Measurements from ENCODE around the gene NPIPB4. TPM values are rescaled to one million over a fixed set of nuclear protein-coding genes. Genes with fewer than 3 reads are reported as not detected.
"Not testable (repeated sequence)": the region's sequence is repeated elsewhere in the genome, so short reads cannot be mapped to it uniquely, and the experiment has no call there.

The NPIPB4 gene
- total and polyA plus RNA-seq, 2 experiments from 2014 or later = 49.2 to 77.6 TPM

- not testable (repeated sequence) for H3K27me3 ChIP-seq (ENCODE audit: insufficient read depth); ATAC-seq; H3K27ac Mint-ChIP-seq; DNase-seq (ENCODE audit: low spot score); H3K4me1 ChIP-seq (ENCODE audit: insufficient read depth); H3F3A ChIP-seq (replicated peaks; ENCODE audit: low read depth); H3K4me3 ChIP-seq; H3K9me2 ChIP-seq (ENCODE audit: insufficient read depth); H2AFZ ChIP-seq; H3K4me3 Mint-ChIP-seq; H3K27ac ChIP-seq (ENCODE audit: low read depth); H3K27me3 Mint-ChIP-seq (ENCODE audit: insufficient read depth, low read depth, poor library complexity); H3K4me1 Mint-ChIP-seq; H3K79me2 ChIP-seq (replicated peaks; ENCODE audit: insufficient read depth); H4K20me1 ChIP-seq (replicated peaks; ENCODE audit: insufficient read depth); H3K9me3 Mint-ChIP-seq; H3K36me3 Mint-ChIP-seq (ENCODE audit: low read depth); H3K4me2 ChIP-seq; H3K36me3 ChIP-seq (ENCODE audit: insufficient read depth)
Measured at GRCh38 chr16:21829929-21830328, 27.6 kb downstream of the NPIPB4 start.

GRCh38 chr16:21826067-21826706, 31.4 kb downstream of the NPIPB4 start:
- H3K36me3 Mint-ChIP-seq (ENCODE audit: low read depth); H3K27ac Mint-ChIP-seq: not testable (repeated sequence)

DNA sequence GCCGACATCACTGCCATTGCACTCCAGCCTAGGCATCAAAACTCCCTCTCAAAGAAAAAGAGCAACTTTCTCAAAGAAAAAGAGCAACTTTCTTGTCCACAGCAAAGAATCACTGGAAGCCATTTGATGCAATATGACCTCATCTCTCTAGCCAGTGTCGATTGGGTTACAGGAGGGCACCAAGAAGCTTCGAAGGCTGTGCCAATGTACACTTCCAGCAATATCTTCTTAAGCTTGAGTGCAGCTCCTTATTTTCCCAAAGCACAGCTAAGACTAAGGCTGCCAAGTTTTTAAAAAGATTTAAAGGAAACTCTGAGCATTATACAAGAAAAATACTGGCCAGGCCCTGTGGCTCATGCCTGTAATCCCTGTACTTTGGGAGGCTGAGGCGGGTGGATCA, 32.0 kb downstream of the NPIPB4 start:
- H3K79me2 ChIP-seq (replicated peaks; ENCODE audit: insufficient read depth); H3K27me3 ChIP-seq (ENCODE audit: insufficient read depth); H3K27me3 Mint-ChIP-seq (ENCODE audit: insufficient read depth, low read depth, poor library complexity); H3K36me3 ChIP-seq (ENCODE audit: insufficient read depth); H3K4me1 ChIP-seq (ENCODE audit: insufficient read depth); H3F3A ChIP-seq (replicated peaks; ENCODE audit: low read depth); H3K4me2 ChIP-seq; H3K4me1 Mint-ChIP-seq; H3K9me2 ChIP-seq (ENCODE audit: insufficient read depth); H3K9me3 Mint-ChIP-seq; H3K36me3 Mint-ChIP-seq (ENCODE audit: low read depth); H3K27ac Mint-ChIP-seq; H2AFZ ChIP-seq; H4K20me1 ChIP-seq (replicated peaks; ENCODE audit: insufficient read depth); ATAC-seq; H3K27ac ChIP-seq (ENCODE audit: low read depth); DNase-seq (ENCODE audit: low spot score); H3K4me3 Mint-ChIP-seq; H3K4me3 ChIP-seq: not testable (repeated sequence)

More at GRCh38 chr16:21826067-21826706, 31.4 kb downstream of the NPIPB4 start:
- not testable (repeated sequence) for H3K36me3 ChIP-seq (ENCODE audit: insufficient read depth); H3K9me2 ChIP-seq (ENCODE audit: insufficient read depth); H2AFZ ChIP-seq; H3K4me1 Mint-ChIP-seq; DNase-seq (ENCODE audit: low spot score); H3K4me3 ChIP-seq; H3K9me3 Mint-ChIP-seq; H3K4me1 ChIP-seq (ENCODE audit: insufficient read depth); H3K27me3 Mint-ChIP-seq (ENCODE audit: insufficient read depth, low read depth, poor library complexity); ATAC-seq; H3K4me2 ChIP-seq; H3F3A ChIP-seq (replicated peaks; ENCODE audit: low read depth); H4K20me1 ChIP-seq (replicated peaks; ENCODE audit: insufficient read depth); H3K27me3 ChIP-seq (ENCODE audit: insufficient read depth); H3K27ac ChIP-seq (ENCODE audit: low read depth); H3K79me2 ChIP-seq (replicated peaks; ENCODE audit: insufficient read depth); H3K4me3 Mint-ChIP-seq

- not testable (repeated sequence) for H3K4me2 ChIP-seq; H2AFZ ChIP-seq; H3K27ac Mint-ChIP-seq; H3K27me3 ChIP-seq (ENCODE audit: insufficient read depth); H3K36me3 ChIP-seq (ENCODE audit: insufficient read depth); H3K4me3 Mint-ChIP-seq; H3K4me3 ChIP-seq; H3K27ac ChIP-seq (ENCODE audit: low read depth); H3K4me1 ChIP-seq (ENCODE audit: insufficient read depth); ATAC-seq; H4K20me1 ChIP-seq (replicated peaks; ENCODE audit: insufficient read depth); H3K4me1 Mint-ChIP-seq; H3K9me2 ChIP-seq (ENCODE audit: insufficient read depth); H3F3A ChIP-seq (replicated peaks; ENCODE audit: low read depth); H3K9me3 Mint-ChIP-seq; DNase-seq (ENCODE audit: low spot score); H3K27me3 Mint-ChIP-seq (ENCODE audit: insufficient read depth, low read depth, poor library complexity); H3K79me2 ChIP-seq (replicated peaks; ENCODE audit: insufficient read depth)
- H3K36me3 Mint-ChIP-seq (ENCODE audit: low read depth) = peaks cover 11% of the 10 kb centered on the region
Measured at GRCh38 chr16:21823258-21823657, 34.3 kb downstream of the NPIPB4 start.

DNA sequence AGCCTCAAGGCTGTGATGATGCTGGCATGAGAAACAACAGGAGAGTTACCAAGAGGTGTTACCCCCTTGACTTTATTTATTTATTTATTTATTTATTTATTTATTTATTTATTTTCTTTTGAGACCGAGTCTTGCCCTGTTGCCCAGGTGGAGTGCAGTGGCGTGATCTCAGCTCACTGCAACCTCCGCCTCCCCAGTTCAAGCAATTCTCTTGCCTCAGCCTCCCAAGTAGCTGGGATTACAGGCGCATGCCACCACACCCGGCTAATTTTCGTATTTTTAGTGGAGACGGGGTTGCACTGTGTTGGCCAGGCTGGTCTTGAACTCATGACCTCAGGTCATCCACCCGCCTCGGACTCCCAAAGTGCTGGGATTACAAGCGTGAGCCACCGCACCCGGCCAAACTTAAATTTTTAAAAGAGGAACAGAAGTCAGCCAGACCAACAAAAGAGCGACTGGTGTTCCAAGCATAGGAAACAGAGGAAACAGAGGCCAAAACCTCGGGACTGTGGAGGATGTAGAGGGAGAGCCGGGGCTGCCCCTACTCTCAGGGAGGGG, 36.6 kb downstream of the NPIPB4 start:
- H3K4me1 ChIP-seq (ENCODE audit: insufficient read depth); ATAC-seq; H3F3A ChIP-seq (replicated peaks; ENCODE audit: low read depth); H3K27me3 ChIP-seq (ENCODE audit: insufficient read depth); DNase-seq (ENCODE audit: low spot score); H3K4me1 Mint-ChIP-seq; H3K27me3 Mint-ChIP-seq (ENCODE audit: insufficient read depth, low read depth, poor library complexity); H4K20me1 ChIP-seq (replicated peaks; ENCODE audit: insufficient read depth); H3K27ac ChIP-seq (ENCODE audit: low read depth); H3K36me3 ChIP-seq (ENCODE audit: insufficient read depth); H3K9me3 Mint-ChIP-seq; H3K79me2 ChIP-seq (replicated peaks; ENCODE audit: insufficient read depth); H3K9me2 ChIP-seq (ENCODE audit: insufficient read depth): not testable (repeated sequence)
- Mint-ChIP-seq H3K36me3 (ENCODE audit: low read depth) (peaks cover 15% of the 10 kb centered on the region), H3K27ac (peak overlapping the region; percentile 96), H3K4me3 (peak overlapping the region; percentile 97)
- peak overlapping the region; percentile 97 for H2AFZ ChIP-seq
- H3K4me3 ChIP-seq = peak overlapping the region; percentile 82
- peak overlapping the region; percentile 88; the same call in 1 of the 2 replicates for H3K4me2 ChIP-seq

Data from GM23338 (cell line).